H9 (cell line): ENCODE results near the gene GPR62. TPM values are rescaled to one million over a fixed set of nuclear protein-coding genes. Genes with fewer than 3 reads are reported as not detected.

Experiments used
- DNase-seq: peaks from one replicate; pipeline ENCODE4 v3.0.0-alpha.2; 2017
- H2AFZ ChIP-seq: one replicate; pipeline ENCODE4 v1.6.1; 2013; ENCODE audit warnings: mild to moderate bottlenecking, low read length, control low read depth, moderate library complexity
- H2AK5ac ChIP-seq: 2 replicates; pipeline ENCODE4 v1.6.1; 2013; ENCODE audit warnings: low read length, control low read depth, mixed read lengths; ENCODE audit not compliant: insufficient read length
- H2BK120ac ChIP-seq: one replicate; pipeline ENCODE4 v1.6.1; 2013; ENCODE audit warnings: low read depth, mild to moderate bottlenecking, low read length, control low read depth, inconsistent platforms; ENCODE audit not compliant: poor library complexity, severe bottlenecking
- H2BK12ac ChIP-seq: 2 replicates; pipeline ENCODE4 v1.6.1; 2013; ENCODE audit warnings: low read length, control low read depth, mixed read lengths, low read depth; ENCODE audit not compliant: insufficient read length
- H2BK15ac ChIP-seq: 2 replicates; pipeline ENCODE4 v1.6.1; 2013; ENCODE audit warnings: low read depth, low read length, control low read depth
- H2BK20ac ChIP-seq: one replicate; pipeline ENCODE4 v1.6.1; 2013; ENCODE audit warnings: low read depth, mild to moderate bottlenecking, low read length, control low read depth, inconsistent platforms; ENCODE audit not compliant: poor library complexity, severe bottlenecking
- H2BK5ac ChIP-seq: 2 replicates; pipeline ENCODE4 v1.6.1; 2013; ENCODE audit warnings: low read length, control low read depth, mixed read lengths; ENCODE audit not compliant: insufficient read length
- H3K14ac ChIP-seq: 2 replicates; pipeline ENCODE4 v1.6.1; 2013; ENCODE audit warnings: low read length, control low read depth; ENCODE audit not compliant: insufficient read depth
- H3K18ac ChIP-seq: 2 replicates; pipeline ENCODE4 v1.6.1; 2013; ENCODE audit warnings: low read depth, mild to moderate bottlenecking, mixed read lengths, low read length, control low read depth; ENCODE audit not compliant: insufficient read length
- H3K23ac ChIP-seq: 2 replicates; pipeline ENCODE4 v1.6.1; 2013; ENCODE audit warnings: low read length, control low read depth, mixed read lengths, low read depth; ENCODE audit not compliant: insufficient read length
- H3K23me2 ChIP-seq: 2 replicates; pipeline ENCODE4 v1.6.1; 2013; ENCODE audit warnings: low read depth, mild to moderate bottlenecking, mixed read lengths, low read length, control low read depth; ENCODE audit not compliant: insufficient read length, poor library complexity, severe bottlenecking
- H3K27ac ChIP-seq: 2 replicates; pipeline ENCODE4 v1.5.1; 2013; ENCODE audit warnings: low read length, control low read depth, mixed read lengths, low read depth; ENCODE audit not compliant: insufficient read length
- H3K27me3 ChIP-seq: 2 replicates; pipeline ENCODE4 v1.6.1; 2013; ENCODE audit warnings: low read length, control low read depth, inconsistent platforms; ENCODE audit not compliant: insufficient read depth
- H3K4ac ChIP-seq: 2 replicates; pipeline ENCODE4 v1.6.1; 2013; ENCODE audit warnings: low read depth, mild to moderate bottlenecking, control low read depth, inconsistent platforms, low read length, moderate library complexity
- H3K4me1 ChIP-seq: 2 replicates; pipeline ENCODE4 v1.6.1; 2013; ENCODE audit warnings: low read length, control low read depth, inconsistent platforms; ENCODE audit not compliant: insufficient read depth
- H3K4me2 ChIP-seq: 2 replicates; pipeline ENCODE4 v1.6.1; 2013; ENCODE audit warnings: low read length, control low read depth, mixed read lengths; ENCODE audit not compliant: insufficient read length, insufficient read depth
- H3K56ac ChIP-seq: 2 replicates; pipeline ENCODE4 v1.6.1; 2013; ENCODE audit warnings: low read depth, mild to moderate bottlenecking, mixed read lengths, low read length, control low read depth; ENCODE audit not compliant: insufficient read length
- H3K79me1 ChIP-seq: 2 replicates; pipeline ENCODE4 v1.6.1; 2013; ENCODE audit warnings: low read depth, mild to moderate bottlenecking, moderate library complexity, low read length, control low read depth, inconsistent platforms; ENCODE audit not compliant: insufficient read depth, poor library complexity, severe bottlenecking
- H3K79me2 ChIP-seq: 2 replicates; pipeline ENCODE4 v1.6.1; 2013; ENCODE audit warnings: low read length, control low read depth, inconsistent platforms; ENCODE audit not compliant: insufficient read depth
- H3K9ac ChIP-seq: 2 replicates; pipeline ENCODE4 v1.6.1; 2013; ENCODE audit warnings: low read length, control low read depth, mixed read lengths; ENCODE audit not compliant: insufficient read length; ENCODE audit errors: extremely low read depth
- H3K9me3 ChIP-seq: one replicate; pipeline ENCODE4 v1.6.1; 2013; ENCODE audit warnings: low read depth, low read length, inconsistent platforms; ENCODE audit not compliant: control insufficient read depth
- H3T11ph ChIP-seq: one replicate; pipeline ENCODE4 v1.6.1; 2013; ENCODE audit warnings: mild to moderate bottlenecking, low read length, control low read depth, inconsistent platforms
- H4K20me1 ChIP-seq: one replicate; pipeline ENCODE4 v1.6.1; 2013; ENCODE audit not compliant: control insufficient read depth, insufficient read length, insufficient read depth
- H4K5ac ChIP-seq: 2 replicates; pipeline ENCODE4 v1.6.1; 2013; ENCODE audit warnings: low read depth, mild to moderate bottlenecking, mixed read lengths, low read length, control low read depth; ENCODE audit not compliant: insufficient read length
- H4K8ac ChIP-seq: replicated peaks from 2 replicates; pipeline ENCODE4 v1.6.1; 2013; ENCODE audit warnings: low read length, control low read depth, mixed read lengths, low read depth; ENCODE audit not compliant: insufficient read length
- H4K91ac ChIP-seq: 2 replicates; pipeline ENCODE4 v1.6.1; 2013; ENCODE audit warnings: low read depth, mild to moderate bottlenecking, moderate library complexity, mixed read lengths, low read length, control low read depth; ENCODE audit not compliant: insufficient read length
- H3K27ac Mint-ChIP-seq, 3 experiments: 2 replicates in 2 of 3; 3 replicates in 1 of 3; pipeline ENCODE4 v1.8.0; 2020 to 2021; ENCODE audit warnings: mixed read lengths in 3 of 3, mild to moderate bottlenecking in 1 of 3, moderate library complexity in 1 of 3
- H3K27me3 Mint-ChIP-seq: 2 replicates; pipeline ENCODE4 v1.8.0; 2021; ENCODE audit warnings: low read depth, mild to moderate bottlenecking, moderate library complexity, mixed read lengths
- H3K36me3 Mint-ChIP-seq, 3 experiments: 2 replicates in 2 of 3; 3 replicates in 1 of 3; pipeline ENCODE4 v1.8.0; 2020 to 2021; ENCODE audit warnings: low read depth in 3 of 3, mixed read lengths in 3 of 3; ENCODE audit not compliant: insufficient read depth in 1 of 3
- H3K4me1 Mint-ChIP-seq, 2 experiments: 2 replicates each; pipeline ENCODE4 v1.8.0; 2020; ENCODE audit warnings: mixed read lengths in 2 of 2
- H3K4me3 Mint-ChIP-seq, 2 experiments: 2 replicates in 1 of 2; 3 replicates in 1 of 2; pipeline ENCODE4 v1.8.0; 2020 to 2021; ENCODE audit warnings: mild to moderate bottlenecking in 2 of 2, mixed read lengths in 2 of 2, moderate library complexity in 1 of 2
- H3K9me3 Mint-ChIP-seq, 2 experiments: 2 replicates in 1 of 2; 3 replicates in 1 of 2; pipeline ENCODE4 v1.8.0; 2020; ENCODE audit warnings: mild to moderate bottlenecking in 2 of 2, mixed read lengths in 2 of 2, moderate library complexity in 1 of 2
- CTCF ChIP-seq: fragments of 200-600 bp; sonication (generic); conservative IDR thresholded peaks from 3 replicates; pipeline ENCODE4 v1.8.0; 2021; ENCODE audit warnings: antibody characterized with exemption, mild to moderate bottlenecking
- WGBS: extraction: QIAGEN DNeasy Blood & Tissue Kit; methylation state at CpG from one replicate; pipeline ENCODE4 v1.1.7; 2013; ENCODE audit warnings: missing lambda C conversion rate, low lambda C conversion rate, mixed read lengths; ENCODE audit not compliant: insufficient read length; ENCODE audit errors: extremely low coverage; 5-methylcytosine and 5-hydroxymethylcytosine counted together
- total RNA-seq: library from RNA; stranded (reverse); gene quantifications from 2 replicates; pipeline ENCODE4 v1.2.1, GENCODE V29; 2021

GPR62 gene
- total RNA-seq, 1 experiment from 2014 or later: 0.13 TPM

DNA sequence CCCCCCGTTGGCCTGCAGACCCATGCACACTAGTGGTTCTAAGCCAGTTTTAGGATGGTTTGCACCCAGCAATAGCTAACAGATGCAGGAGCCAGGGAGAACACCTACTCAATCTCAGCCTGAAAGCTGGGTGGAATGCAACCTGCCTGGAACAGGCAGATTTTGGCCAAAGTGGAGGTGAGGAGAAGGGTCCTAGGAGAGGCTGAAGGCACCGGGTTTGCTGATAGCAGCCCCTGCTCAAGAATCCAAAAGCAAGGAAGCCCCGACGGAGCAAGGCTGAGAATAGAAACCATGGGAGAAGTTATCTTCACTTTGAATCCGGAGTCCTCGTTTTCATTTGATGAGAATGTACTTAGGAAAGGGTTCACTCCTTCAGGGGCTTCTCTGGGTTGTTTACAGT is 23.4 kb upstream of the GPR62 start:
- Histone ChIP-seq H3K4me2 (no peak overlapping the region), H3K79me2 (no peaks in the 10 kb centered on the region), H3K79me1 (no peaks in the 10 kb centered on the region), H3K9me3 (no peaks in the 10 kb centered on the region), H2AK5ac (no peak overlapping the region), H3T11ph (no peak overlapping the region), H2BK5ac (no peak overlapping the region), H4K8ac (no peak overlapping the region), H2AFZ (no peak overlapping the region), H4K91ac (no peak overlapping the region), H3K14ac (no peak overlapping the region), H3K23ac (no peak overlapping the region), H3K9ac (no peak overlapping the region), H3K56ac (no peak overlapping the region), H3K4ac (no peak overlapping the region), H4K5ac (no peak overlapping the region), H3K23me2 (no peaks in the 10 kb centered on the region), H3K27ac (no peak overlapping the region), H2BK12ac (no peak overlapping the region), H2BK15ac (no peak overlapping the region), H3K27me3 (no peaks in the 10 kb centered on the region), H3K18ac (no peak overlapping the region), H2BK120ac (no peak overlapping the region), H4K20me1 (no peaks in the 10 kb centered on the region), H3K4me1 (no peaks in the 10 kb centered on the region), H2BK20ac (no peak overlapping the region)
- peaks cover 35 to 57% (median 43%) of the 10 kb centered on the region in 3 experiments; a peak in 6 of 7 replicates for H3K36me3 Mint-ChIP-seq
- WGBS: no CpG with 5 or more reads among the region's 6 CpGs
- no peak overlapping the region for H3K4me3 Mint-ChIP-seq
- no peaks in the 10 kb centered on the region; the same call in 1 of the 2 replicates for H3K27me3 Mint-ChIP-seq
- DNase-seq: no peak
- no peaks in the 10 kb centered on the region for H3K4me1 Mint-ChIP-seq
- no peaks in the 10 kb centered on the region for H3K9me3 Mint-ChIP-seq
- no peak for TF ChIP-seq CTCF
- H3K27ac Mint-ChIP-seq: peak overlapping the region in 1 of 3 experiments; percentile 74; a peak in 1 of 7 replicates
